Activated CD4-positive, alpha-beta memory T cell treated with anti-CD3 and anti-CD28 coated beads, Interleukin-2, amount 10 ng/mL, durations not matched to agents 7 days and 5 days (primary cell): ENCODE measurements around the gene MAN2B2. TPM values are rescaled to one million over a fixed set of nuclear protein-coding genes. Genes with fewer than 3 reads are reported as not detected.
"Not testable (repeated sequence)": the region's sequence is repeated elsewhere in the genome, so short reads cannot be mapped to it uniquely, and the experiment has no call there.

ENCODE experiments used
- CTCF ChIA-PET: fragments of 350-600 bp; sonication (Branson Sonifier 250); formaldehyde crosslinking; loops from one replicate; lab custom pipeline; 2021; ENCODE audit warnings: antibody characterized with exemption, inconsistent platforms; lab: Charles Lee
- POLR2A ChIA-PET: fragments of 350-600 bp; sonication (Branson Sonifier 250); formaldehyde crosslinking; loops from one replicate; lab custom pipeline; 2021; ENCODE audit warnings: antibody characterized with exemption; lab: Charles Lee
- DNase-seq: peaks from one replicate; pipeline ENCODE4 v3.0.0-alpha.2; 2020
- H3K27ac Mint-ChIP-seq: one replicate; pipeline ENCODE4 v1.8.0; 2021; ENCODE audit warnings: mild to moderate bottlenecking, mixed read lengths
- H3K27me3 Mint-ChIP-seq: one replicate; pipeline ENCODE4 v1.8.0; 2021; ENCODE audit warnings: mixed read lengths
- H3K36me3 Mint-ChIP-seq: one replicate; pipeline ENCODE4 v1.8.0; 2021; ENCODE audit warnings: low read depth, mixed read lengths
- H3K4me1 Mint-ChIP-seq: one replicate; pipeline ENCODE4 v1.8.0; 2021; ENCODE audit warnings: mixed read lengths
- H3K4me3 Mint-ChIP-seq: one replicate; pipeline ENCODE4 v1.8.0; 2021; ENCODE audit warnings: mild to moderate bottlenecking, mixed read lengths
- H3K9me3 Mint-ChIP-seq: one replicate; pipeline ENCODE4 v1.8.0; 2021; ENCODE audit warnings: mixed read lengths
- total RNA-seq, 2 experiments: library from RNA; stranded (reverse); gene quantifications; one replicate each; pipeline ENCODE4 v1.2.3, GENCODE V29; 2021

MAN2B2 gene
- total RNA-seq, 2 experiments from 2014 or later = 34.8 to 36.3 TPM

- H3K27ac Mint-ChIP-seq = no peak overlapping the region
- CTCF ChIA-PET = interaction anchor here (0.6 to 3.3 kb wide), 5 partner anchors 35 to 259 kb away, joined by 3 to 22 read pairs (median 6); partner anchors contain the start of gene MAN2B2
- H3K4me1 Mint-ChIP-seq = peaks cover 23% of the 10 kb centered on the region
- no peak for DNase-seq
- H3K9me3 Mint-ChIP-seq = peaks cover 3% of the 10 kb centered on the region
- H3K27me3 Mint-ChIP-seq = no peaks in the 10 kb centered on the region
- POLR2A ChIA-PET = interaction anchor here (1.5 to 6.1 kb wide), 4 partner anchors 27 to 459 kb away, joined by 3 to 145 read pairs (median 22); partner anchors contain the start of gene MRFAP1L1
- peaks cover 37% of the 10 kb centered on the region for H3K36me3 Mint-ChIP-seq
- H3K4me3 Mint-ChIP-seq = no peak overlapping the region
Observed at GRCh38 chr4:6639137-6639680, 64.2 kb downstream of the MAN2B2 start.

- Mint-ChIP-seq H3K4me1 (peaks cover 23% of the 10 kb centered on the region), H3K36me3 (peaks cover 37% of the 10 kb centered on the region), H3K4me3 (peak within 1 kb of the TSS; percentile 98), H3K27ac (peak within 1 kb of the TSS; percentile 100), H3K27me3 (no peaks in the 10 kb centered on the region), H3K9me3 (peaks cover 3% of the 10 kb centered on the region)
- DNase-seq = peak; percentile 96
- ChIA-PET CTCF (interaction anchor here (0.5 to 3.3 kb wide), 11 partner anchors 16 to 279 kb away, joined by 3 to 22 read pairs (median 4); partner anchors contain the start of gene MAN2B2), POLR2A (interaction anchor here (0.6 to 6.1 kb wide), 38 partner anchors 8 to 462 kb away, joined by 3 to 145 read pairs (median 4); partner anchors contain the start of genes BLOC1S4, GRPEL1, KIAA0232 and MAN2B2)
Observed at GRCh38 chr4:6640292-6641163, 65.5 kb downstream of the MAN2B2 start, which contains the start of gene MRFAP1. MRFAP1 (plus strand) TSS chr4:6640685; CDS start chr4:6640863, 178 bp downstream.

- DNase-seq = peak; percentile 53
- Mint-ChIP-seq H3K4me1 (peaks cover 23% of the 10 kb centered on the region), H3K9me3 (peaks cover 3% of the 10 kb centered on the region), H3K27ac (peak overlapping the region; percentile 100), H3K4me3 (peak overlapping the region; percentile 98), H3K27me3 (no peaks in the 10 kb centered on the region), H3K36me3 (peaks cover 37% of the 10 kb centered on the region)
- ChIA-PET CTCF (interaction anchor here (0.8 to 3.3 kb wide), 11 partner anchors 15 to 232 kb away, joined by 3 to 22 read pairs (median 5); partner anchors contain the start of gene MAN2B2), POLR2A (interaction anchor here (0.7 to 6.1 kb wide), 40 partner anchors 9 to 461 kb away, joined by 3 to 145 read pairs (median 4); partner anchors contain the start of genes BLOC1S4, GRPEL1, KIAA0232 and MAN2B2)
Observed at GRCh38 chr4:6641164-6641970, 66.4 kb downstream of the MAN2B2 start.

GRCh38 chr4:6641971-6642320 lies 67.0 kb downstream of the MAN2B2 start:
- no peak for DNase-seq
- CTCF ChIA-PET = interaction anchor here (1.0 to 3.3 kb wide), 5 partner anchors 17 to 232 kb away, joined by 4 to 22 read pairs (median 5); a partner anchor contains a TSS
- peak overlapping the region; percentile 98 for H3K4me3 Mint-ChIP-seq
- H3K27me3 Mint-ChIP-seq = no peaks in the 10 kb centered on the region
- peaks cover 3% of the 10 kb centered on the region for H3K9me3 Mint-ChIP-seq
- peaks cover 23% of the 10 kb centered on the region for H3K4me1 Mint-ChIP-seq
- POLR2A ChIA-PET = interaction anchor here (0.5 to 6.1 kb wide), 17 partner anchors 9 to 264 kb away, joined by 3 to 145 read pairs (median 6); partner anchors contain the start of genes BLOC1S4, MAN2B2, MRFAP1L1 and S100P
- H3K36me3 Mint-ChIP-seq = peaks cover 37% of the 10 kb centered on the region
- H3K27ac Mint-ChIP-seq = peak overlapping the region; percentile 100

- Mint-ChIP-seq H3K4me3 (no peak overlapping the region), H3K27me3 (no peaks in the 10 kb centered on the region), H3K4me1 (peaks cover 23% of the 10 kb centered on the region), H3K36me3 (peaks cover 37% of the 10 kb centered on the region), H3K9me3 (peaks cover 2% of the 10 kb centered on the region), H3K27ac (no peak overlapping the region)
- no peak for DNase-seq
- POLR2A ChIA-PET = interaction anchor here (1.2 to 6.1 kb wide), 4 partner anchors 21 to 68 kb away, joined by 4 to 145 read pairs (median 24); partner anchors contain the start of gene MAN2B2
- CTCF ChIA-PET = interaction anchor here (2.6 kb wide), 1 partner anchor 16 kb away, joined by 9 read pairs; no protein-coding TSS in a partner anchor
Observed at GRCh38 chr4:6643141-6643847, 68.3 kb downstream of the MAN2B2 start.

GRCh38 chr4:6644792-6645530 lies 70.0 kb downstream of the MAN2B2 start:
- H3K36me3 Mint-ChIP-seq = peaks cover 37% of the 10 kb centered on the region
- DNase-seq = no peak
- POLR2A ChIA-PET = interaction anchor here (0.8 to 1.2 kb wide), 2 partner anchors 14 to 29 kb away, joined by 3 to 5 read pairs; a partner anchor contains a TSS
- H3K9me3 Mint-ChIP-seq = no peaks in the 10 kb centered on the region
- no peak overlapping the region for H3K27ac Mint-ChIP-seq
- no peak overlapping the region for H3K4me3 Mint-ChIP-seq
- no peaks in the 10 kb centered on the region for H3K27me3 Mint-ChIP-seq
- H3K4me1 Mint-ChIP-seq = peaks cover 23% of the 10 kb centered on the region
- CTCF ChIA-PET = no interaction called here

- Mint-ChIP-seq H3K4me3 (no peak overlapping the region), H3K36me3 (peaks cover 16% of the 10 kb centered on the region), H3K4me1 (peaks cover 13% of the 10 kb centered on the region), H3K27ac (no peak overlapping the region), H3K27me3 (no peaks in the 10 kb centered on the region), H3K9me3 (no peaks in the 10 kb centered on the region)
- no peak for DNase-seq
- POLR2A ChIA-PET = no interaction called here
- CTCF ChIA-PET = interaction anchor here (0.9 kb wide), 1 partner anchor 21 kb away, joined by 3 read pairs; no protein-coding TSS in a partner anchor
Observed at GRCh38 chr4:6647169-6647568, 72.2 kb downstream of the MAN2B2 start.

- Mint-ChIP-seq H3K9me3 (no peaks in the 10 kb centered on the region), H3K4me3 (no peak overlapping the region), H3K36me3 (peaks cover 12% of the 10 kb centered on the region), H3K27me3 (no peaks in the 10 kb centered on the region), H3K27ac (no peak overlapping the region), H3K4me1 (peaks cover 8% of the 10 kb centered on the region)
- CTCF ChIA-PET = interaction anchor here (0.9 kb wide), 1 partner anchor 22 kb away, joined by 3 read pairs; no protein-coding TSS in a partner anchor
- DNase-seq = no peak
- POLR2A ChIA-PET = no interaction called here
Observed at GRCh38 chr4:6647582-6648230, 72.7 kb downstream of the MAN2B2 start.

GRCh38 chr4:6649216-6649615 lies 74.2 kb downstream of the MAN2B2 start:
- CTCF ChIA-PET = no interaction called here
- no peak overlapping the region for H3K4me3 Mint-ChIP-seq
- H3K27me3 Mint-ChIP-seq = no peaks in the 10 kb centered on the region
- H3K27ac Mint-ChIP-seq = no peak overlapping the region
- H3K9me3 Mint-ChIP-seq = no peaks in the 10 kb centered on the region
- H3K36me3 Mint-ChIP-seq = no peaks in the 10 kb centered on the region
- POLR2A ChIA-PET = no interaction called here
- no peaks in the 10 kb centered on the region for H3K4me1 Mint-ChIP-seq
- no peak for DNase-seq

- not testable (repeated sequence) for H3K4me1 Mint-ChIP-seq, H3K27me3 Mint-ChIP-seq, H3K27ac Mint-ChIP-seq, H3K4me3 Mint-ChIP-seq, DNase-seq, H3K9me3 Mint-ChIP-seq, H3K36me3 Mint-ChIP-seq
- CTCF ChIA-PET = interaction anchor here (1.0 to 1.2 kb wide), 2 partner anchors 10 to 60 kb away, joined by 3 read pairs; no protein-coding TSS in a partner anchor
- POLR2A ChIA-PET = interaction anchor here (0.9 to 1.8 kb wide), 2 partner anchors 13 to 19 kb away, joined by 4 to 9 read pairs; partner anchors contain the start of gene MRFAP1
Observed at GRCh38 chr4:6654211-6654610, 79.2 kb downstream of the MAN2B2 start.
